Esophagus squamous epithelium (tissue), 5 donors: ENCODE results near the gene CACNA1H. TPM values are rescaled to one million over a fixed set of nuclear protein-coding genes. Genes with fewer than 3 reads are reported as not detected.
"Not testable (repeated sequence)": the region's sequence is repeated elsewhere in the genome, so short reads cannot be mapped to it uniquely, and the experiment has no call there.

Experiments
- DNase-seq: peaks from one replicate; lab custom pipeline; 2025; lab: John Stamatoyannopoulos, UW
- H3K27ac ChIP-seq, 4 donors: fragments of 200-600 bp; sonication (generic); one replicate each; pipeline ENCODE4 v1.5.1; 2016 to 2019; ENCODE audit warnings: mild to moderate bottlenecking in 1 of 4
- H3K27me3 ChIP-seq, 4 donors: fragments of 200-600 bp; sonication (generic); 1 replicate in 3 of 4; 2 replicates in 1 of 4; pipeline versions ENCODE4 v1.5.1 to v1.6.0; 2017 to 2021; ENCODE audit warnings: antibody characterized with exemption in 1 of 4
- H3K36me3 ChIP-seq, 3 donors: fragments of 200-600 bp; sonication (generic); one replicate each; pipeline ENCODE4 v1.5.1; 2016 to 2019
- H3K4me1 ChIP-seq, 3 donors: fragments of 200-600 bp; sonication (generic); one replicate each; pipeline ENCODE4 v1.5.1; 2017 to 2019
- H3K4me3 ChIP-seq, 4 donors: fragments of 200-600 bp; sonication (generic); 1 replicate in 3 of 4; 2 replicates in 1 of 4; pipeline ENCODE4 v1.5.1; 2016 to 2019; ENCODE audit warnings: mild to moderate bottlenecking in 2 of 4, moderate library complexity in 1 of 4
- H3K9me3 ChIP-seq, 3 donors: fragments of 200-600 bp; sonication (generic); one replicate each; pipeline ENCODE4 v1.5.1; 2016 to 2019
- POLR2A ChIP-seq, 4 donors: fragments of 450-650 bp; IDR thresholded peaks; one replicate each; pipeline ENCODE4 v1.6.1; 2017; ENCODE audit warnings: antibody characterized with exemption in 4 of 4, mild to moderate bottlenecking in 4 of 4, moderate library complexity in 3 of 4
- WGBS, 2 donors: methylation state at CpG; one replicate each; pipeline ENCODE4 v1.1.5; 2018; 5-methylcytosine and 5-hydroxymethylcytosine counted together
- intact Hi-C: fragments of 100-400 bp; cut with DNase I; formaldehyde crosslinking; loops from one replicate; pipeline ENCODE4 v1.15.0; 2022
- total RNA-seq, 4 donors: library from RNA; depleted of rRNA; stranded (reverse); fragments of >200 nt; gene quantifications; one replicate each; pipeline ENCODE4 v1.1.0, GENCODE V29; 2016
- TF ChIP-seq, protein P1 (sequence below), 6 experiments: fragments of 450-650 bp in 4 of 6; fragments of 200-600 bp in 2 of 6; sonication (generic) in 2 of 6; IDR thresholded peaks; one replicate each; pipeline ENCODE4 v1.5.1; 2016 to 2019; ENCODE audit warnings: antibody characterized with exemption in 6 of 6, mild to moderate bottlenecking in 4 of 6, moderate library complexity in 4 of 6
- donor health status: DM: yes; HTN: yes; CAD: no.

Gene CACNA1H
- total RNA-seq, 4 donors from 2014 or later: 1.7 to 14.7 (median 5.6) TPM

DNA sequence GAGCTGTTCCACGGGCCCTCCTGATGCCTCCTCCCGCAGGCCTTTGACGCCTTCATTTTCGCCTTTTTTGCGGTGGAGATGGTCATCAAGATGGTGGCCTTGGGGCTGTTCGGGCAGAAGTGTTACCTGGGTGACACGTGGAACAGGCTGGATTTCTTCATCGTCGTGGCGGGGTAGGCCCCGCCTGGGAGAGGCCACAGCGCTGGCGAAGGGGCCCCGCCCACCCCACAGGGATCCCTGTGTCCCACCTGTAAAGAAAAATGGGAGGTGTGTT is 42.4 kb downstream of the CACNA1H start:
- Histone ChIP-seq H3K4me3 (no peak overlapping the region), H3K27ac (no peak overlapping the region), H3K36me3 (no peaks in the 10 kb centered on the region), H3K9me3 (no peaks in the 10 kb centered on the region), H3K4me1 (peaks cover 0 to 28% (median 6%) of the 10 kb centered on the region in 3 donors), H3K27me3 (peaks cover 0 to 21% (median 0%) of the 10 kb centered on the region in 4 donors)
- DNase-seq: no peak
- intact Hi-C loops: no loop called here
- WGBS, 2 donors: 55% methylated on average over 4 of the region's 14 CpGs; no CpG with 5 or more reads in 1 of the 2 donors
- TF ChIP-seq, protein P1, sequence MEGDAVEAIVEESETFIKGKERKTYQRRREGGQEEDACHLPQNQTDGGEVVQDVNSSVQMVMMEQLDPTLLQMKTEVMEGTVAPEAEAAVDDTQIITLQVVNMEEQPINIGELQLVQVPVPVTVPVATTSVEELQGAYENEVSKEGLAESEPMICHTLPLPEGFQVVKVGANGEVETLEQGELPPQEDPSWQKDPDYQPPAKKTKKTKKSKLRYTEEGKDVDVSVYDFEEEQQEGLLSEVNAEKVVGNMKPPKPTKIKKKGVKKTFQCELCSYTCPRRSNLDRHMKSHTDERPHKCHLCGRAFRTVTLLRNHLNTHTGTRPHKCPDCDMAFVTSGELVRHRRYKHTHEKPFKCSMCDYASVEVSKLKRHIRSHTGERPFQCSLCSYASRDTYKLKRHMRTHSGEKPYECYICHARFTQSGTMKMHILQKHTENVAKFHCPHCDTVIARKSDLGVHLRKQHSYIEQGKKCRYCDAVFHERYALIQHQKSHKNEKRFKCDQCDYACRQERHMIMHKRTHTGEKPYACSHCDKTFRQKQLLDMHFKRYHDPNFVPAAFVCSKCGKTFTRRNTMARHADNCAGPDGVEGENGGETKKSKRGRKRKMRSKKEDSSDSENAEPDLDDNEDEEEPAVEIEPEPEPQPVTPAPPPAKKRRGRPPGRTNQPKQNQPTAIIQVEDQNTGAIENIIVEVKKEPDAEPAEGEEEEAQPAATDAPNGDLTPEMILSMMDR (IDR thresholded peaks at IDR 0.05): no peak
- TF ChIP-seq POLR2A (IDR thresholded peaks at IDR 0.05): no peak

GRCh38 chr16:1196494-1196893 is 43.6 kb downstream of the CACNA1H start:
- no peak for DNase-seq

GRCh38 chr16:1197237-1197866 is 44.4 kb downstream of the CACNA1H start:
- intact Hi-C loops: no loop called here
- Histone ChIP-seq H3K27me3 (peaks cover 0 to 21% (median 0%) of the 10 kb centered on the region in 4 donors), H3K27ac (no peak overlapping the region), H3K4me3 (no peak overlapping the region), H3K36me3 (no peaks in the 10 kb centered on the region), H3K9me3 (no peaks in the 10 kb centered on the region), H3K4me1 (peaks cover 0 to 23% (median 6%) of the 10 kb centered on the region in 3 donors)
- 72% methylated on average over 7 of the region's 19 CpGs; no CpG with 5 or more reads in 1 of the 2 donors for WGBS, 2 donors
- no peak for DNase-seq
- TF ChIP-seq, protein P1 (IDR thresholded peaks at IDR 0.05): no peak
- TF ChIP-seq POLR2A (IDR thresholded peaks at IDR 0.05): no peak

More at GRCh38 chr16:1196494-1196893, 43.6 kb downstream of the CACNA1H start:
- Histone ChIP-seq H3K27me3 (peaks cover 0 to 21% (median 0%) of the 10 kb centered on the region in 4 donors), H3K27ac (no peak overlapping the region), H3K4me3 (no peak overlapping the region), H3K4me1 (peaks cover 0 to 28% (median 6%) of the 10 kb centered on the region in 3 donors), H3K9me3 (no peaks in the 10 kb centered on the region), H3K36me3 (no peaks in the 10 kb centered on the region)
- intact Hi-C loops: no loop called here
- WGBS, 2 donors: 33 to 69% methylated on average over 7 to 8 of the region's 11 CpGs
- no peak for TF ChIP-seq POLR2A (IDR thresholded peaks at IDR 0.05)
- TF ChIP-seq, protein P1 (IDR thresholded peaks at IDR 0.05): no peak

DNA sequence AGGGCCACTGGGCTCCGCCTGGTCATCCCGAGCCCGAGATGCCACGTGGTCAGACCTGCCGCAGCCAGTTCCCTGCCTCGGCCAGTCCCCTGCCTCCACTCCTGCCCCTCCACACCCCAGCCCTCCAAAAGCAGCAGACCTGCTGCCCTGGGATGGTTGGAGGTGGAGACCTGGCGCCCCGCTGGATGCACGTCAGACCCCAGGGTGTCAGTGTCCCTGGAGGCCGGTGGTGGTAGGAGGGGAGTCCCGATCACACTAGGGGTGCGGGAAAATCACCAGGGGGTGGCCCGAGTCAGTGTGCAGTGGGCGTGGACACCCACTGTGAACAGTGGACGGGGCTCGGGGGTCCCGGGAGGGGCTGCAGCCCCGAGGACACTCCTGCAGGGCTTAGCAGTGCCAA is 45.3 kb downstream of the CACNA1H start:
- 73 to 75% methylated on average over 4 to 10 of the region's 18 CpGs for WGBS, 2 donors
- TF ChIP-seq, protein P1 (IDR thresholded peaks at IDR 0.05): no peak
- TF ChIP-seq POLR2A (IDR thresholded peaks at IDR 0.05): no peak
- H3K27me3 ChIP-seq: peaks cover 0 to 21% (median 0%) of the 10 kb centered on the region in 4 donors
- H3K36me3 ChIP-seq: no peaks in the 10 kb centered on the region
- intact Hi-C loops: no loop called here
- H3K9me3 ChIP-seq: no peaks in the 10 kb centered on the region
- H3K4me1 ChIP-seq: peaks cover 0 to 17% (median 3%) of the 10 kb centered on the region in 3 donors
- no peak overlapping the region for H3K27ac ChIP-seq
- no peak overlapping the region for H3K4me3 ChIP-seq
- no peak for DNase-seq

DNA sequence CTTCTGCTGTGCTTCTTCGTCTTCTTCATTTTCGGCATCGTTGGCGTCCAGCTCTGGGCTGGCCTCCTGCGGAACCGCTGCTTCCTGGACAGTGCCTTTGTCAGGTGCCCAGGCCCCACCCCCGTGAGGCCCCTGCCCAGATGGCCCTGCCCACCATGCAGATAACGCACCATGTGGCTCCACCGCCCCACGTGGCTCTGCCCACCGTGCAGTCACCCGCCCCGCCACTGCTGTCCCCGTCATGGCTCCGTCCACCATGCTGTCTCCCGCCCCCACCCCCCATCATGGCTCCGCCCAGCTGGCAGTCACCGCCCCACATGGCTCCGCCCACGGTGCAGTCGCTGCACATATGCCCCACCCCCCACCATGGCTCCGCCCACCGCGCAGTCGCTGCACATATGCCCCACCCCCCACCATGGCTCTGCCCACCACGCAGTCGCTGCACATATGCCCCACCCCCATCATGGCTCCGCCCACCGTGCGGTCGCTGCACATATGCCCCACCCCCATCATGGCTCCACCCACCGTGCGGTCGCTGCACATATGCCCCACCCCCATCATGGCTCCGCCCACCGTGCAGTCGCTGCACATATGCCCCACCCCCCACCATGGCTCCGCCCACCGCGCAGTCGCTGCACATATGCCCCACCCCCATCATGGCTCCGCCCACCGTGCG is 45.9 kb downstream of the CACNA1H start:
- H3K4me1 ChIP-seq: peaks cover 0 to 11% (median under 1%) of the 10 kb centered on the region in 3 donors
- H3K27ac ChIP-seq, intact Hi-C loops, H3K4me3 ChIP-seq, DNase-seq, H3K36me3 ChIP-seq, H3K9me3 ChIP-seq: not testable (repeated sequence)
- 81 to 88% methylated on average over 12 to 13 of the region's 44 CpGs for WGBS, 2 donors
- peaks cover 0 to 19% (median 0%) of the 10 kb centered on the region in 4 donors for H3K27me3 ChIP-seq
